BE2C (cell line): ENCODE measurements around the gene LGALS1.

Experiments
- DNase-seq: peaks from one replicate; pipeline ENCODE4 v3.0.0-alpha.2; 2020
- H3K27me3 ChIP-seq: fragments of 250-450 bp; sonication (Bioruptor Pico); 2 replicates; pipeline ENCODE4 v1.5.1; 2020; ENCODE audit warnings: mild to moderate bottlenecking
- H3K36me3 ChIP-seq: fragments of 250-450 bp; sonication (Bioruptor Pico); 2 replicates; pipeline ENCODE4 v1.5.1; 2020; ENCODE audit warnings: mild to moderate bottlenecking
- H3K4me1 ChIP-seq: fragments of 250-450 bp; sonication (Bioruptor Pico); 2 replicates; pipeline ENCODE4 v1.5.1; 2020
- H3K4me3 ChIP-seq: 2 replicates; pipeline ENCODE4 v1.5.1; 2011; ENCODE audit warnings: low read depth, low read length
- H3K9me3 ChIP-seq: fragments of 250-450 bp; sonication (Bioruptor Pico); 2 replicates; pipeline ENCODE4 v1.5.1; 2020
- CTCF ChIP-seq: IDR thresholded peaks from 2 replicates; pipeline ENCODE4 v1.5.1; 2012; ENCODE audit warnings: mild to moderate bottlenecking, low read depth, low read length

Gene LGALS1

GRCh38 chr22:37640591-37641560 lies 34.6 kb upstream of the LGALS1 start:
- DNase-seq: no peak
- Histone ChIP-seq H3K4me1 (no peaks in the 10 kb centered on the region; the same call in 1 of the 2 replicates), H3K27me3 (no peaks in the 10 kb centered on the region), H3K9me3 (no peaks in the 10 kb centered on the region), H3K36me3 (0 out of 2 replicates have a peak, but pooled peaks cover 2% of the 10 kb centered on the region), H3K4me3 (no peak overlapping the region)
- no peak for TF ChIP-seq CTCF

GRCh38 chr22:37641561-37641949 lies 33.9 kb upstream of the LGALS1 start:
- DNase-seq: no peak
- TF ChIP-seq CTCF: no peak
- Histone ChIP-seq H3K9me3 (no peaks in the 10 kb centered on the region), H3K4me3 (no peak overlapping the region), H3K27me3 (no peaks in the 10 kb centered on the region), H3K4me1 (no peaks in the 10 kb centered on the region; the same call in 1 of the 2 replicates), H3K36me3 (0 out of 2 replicates have a peak, but pooled peaks cover 2% of the 10 kb centered on the region)

GRCh38 chr22:37643225-37643847 lies 32.1 kb upstream of the LGALS1 start:
- H3K4me1 ChIP-seq: no peaks in the 10 kb centered on the region; the same call in 1 of the 2 replicates
- H3K36me3 ChIP-seq: 0 out of 2 replicates have a peak, but pooled peaks cover 2% of the 10 kb centered on the region
- H3K4me3 ChIP-seq: no peak overlapping the region
- no peaks in the 10 kb centered on the region for H3K9me3 ChIP-seq
- TF ChIP-seq CTCF: peak; percentile 94
- peak; percentile 89 for DNase-seq
- H3K27me3 ChIP-seq: no peaks in the 10 kb centered on the region

GRCh38 chr22:37647317-37647716 lies 28.1 kb upstream of the LGALS1 start:
- no peak for DNase-seq
- no peak for TF ChIP-seq CTCF
- Histone ChIP-seq H3K36me3 (peaks cover 2% of the 10 kb centered on the region; the same call in 1 of the 2 replicates), H3K9me3 (no peaks in the 10 kb centered on the region), H3K4me1 (no peaks in the 10 kb centered on the region), H3K27me3 (no peaks in the 10 kb centered on the region), H3K4me3 (no peak overlapping the region)

GRCh38 chr22:37647928-37648327 lies 27.5 kb upstream of the LGALS1 start:
- TF ChIP-seq CTCF: no peak
- Histone ChIP-seq H3K4me1 (no peaks in the 10 kb centered on the region), H3K36me3 (peaks cover 2% of the 10 kb centered on the region; the same call in 1 of the 2 replicates), H3K4me3 (no peak overlapping the region), H3K9me3 (no peaks in the 10 kb centered on the region), H3K27me3 (no peaks in the 10 kb centered on the region)
- no peak for DNase-seq
